ENCODE data around the gene THSD7A. TPM values are rescaled to one million over a fixed set of nuclear protein-coding genes. Genes with fewer than 3 reads are reported as not detected.

The THSD7A gene
- total RNA-seq, 1 experiment from 2014 or later = 0.64 TPM

DNA sequence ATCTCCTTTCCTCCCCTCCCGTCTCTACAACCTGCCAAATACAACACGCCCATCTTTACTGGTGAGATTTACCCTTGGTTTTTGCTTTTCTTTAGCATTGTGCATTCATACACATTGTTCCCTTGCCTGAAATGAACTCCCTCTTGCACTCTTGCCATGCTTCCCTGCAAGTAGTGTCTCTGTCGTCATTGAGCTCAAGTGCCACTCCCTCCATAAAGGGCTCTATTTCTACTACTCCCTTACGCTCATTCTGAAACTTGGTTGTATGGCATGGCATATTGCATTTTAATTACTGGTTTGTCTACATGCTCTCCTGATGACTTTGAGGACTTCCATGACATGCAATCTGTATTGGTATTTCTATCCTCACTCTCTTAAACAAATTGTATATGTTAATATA, 242.7 kb downstream of the THSD7A start:
- BruUV-seq (replicated peaks) = no TSS peak
- Histone ChIP-seq H3K4me1 (ENCODE audit: insufficient read depth, low read length, poor library complexity, severe bottlenecking) (peaks cover 14% of the 10 kb centered on the region), H3K27me3 (replicated peaks; ENCODE audit: insufficient read depth, low read depth, low read length, poor library complexity) (no peaks in the 10 kb centered on the region), H3K9me3 (ENCODE audit: low read depth, low read length, poor library complexity, severe bottlenecking) (no peaks in the 10 kb centered on the region), H3K36me3 (ENCODE audit: insufficient read depth, low read length, poor library complexity, severe bottlenecking) (no peaks in the 10 kb centered on the region), H3K4me3 (ENCODE audit: low read depth, low read length, poor library complexity, severe bottlenecking) (no peak overlapping the region), H3K27ac (ENCODE audit: low read depth, low read length, poor library complexity, severe bottlenecking) (no peak overlapping the region)
- CTCF ChIA-PET = no interaction called here
- TF ChIP-seq EZH2 (IDR thresholded peaks at IDR 0.05; ENCODE audit: borderline replicate concordance, low read depth, low read length, poor library complexity, severe bottlenecking) (no peak), CTCF (conservative IDR thresholded peaks at IDR 0.05; ENCODE audit: low read depth, low read length) (no peak)
- POLR2A ChIA-PET (ENCODE audit: low non-redundant PET) = no interaction called here
- DNase-seq (ENCODE audit: low spot score) = no peak
- intact Hi-C loops (cut with micrococcal nuclease; ENCODE audit: unreplicated experiment) = no loop called here

DNA sequence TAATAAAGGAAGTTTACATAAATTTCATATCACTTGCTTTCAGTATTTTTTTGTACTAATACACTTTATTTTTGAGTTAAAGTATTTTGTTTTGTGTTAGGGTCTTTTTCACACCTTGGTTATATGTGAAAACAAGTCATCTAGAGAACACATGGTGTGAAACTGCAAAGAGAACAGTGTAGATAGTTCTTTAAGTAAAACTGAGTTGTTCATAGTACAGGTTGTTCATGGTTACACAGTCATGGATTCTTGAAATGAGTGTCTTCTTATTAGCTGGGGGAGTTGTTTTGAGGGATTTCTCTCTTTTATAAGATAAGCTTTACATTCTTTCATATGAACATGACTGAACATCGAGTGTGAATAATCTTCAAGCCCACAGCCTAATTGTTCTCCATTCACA, 244.2 kb downstream of the THSD7A start:
- Histone ChIP-seq H3K9me3 (ENCODE audit: low read depth, low read length, poor library complexity, severe bottlenecking) (no peaks in the 10 kb centered on the region), H3K4me1 (ENCODE audit: insufficient read depth, low read length, poor library complexity, severe bottlenecking) (peaks cover 14% of the 10 kb centered on the region), H3K36me3 (ENCODE audit: insufficient read depth, low read length, poor library complexity, severe bottlenecking) (no peaks in the 10 kb centered on the region), H3K4me3 (ENCODE audit: low read depth, low read length, poor library complexity, severe bottlenecking) (no peak overlapping the region), H3K27me3 (replicated peaks; ENCODE audit: insufficient read depth, low read depth, low read length, poor library complexity) (no peaks in the 10 kb centered on the region), H3K27ac (ENCODE audit: low read depth, low read length, poor library complexity, severe bottlenecking) (no peak overlapping the region)
- BruUV-seq (replicated peaks) = no TSS peak
- DNase-seq (ENCODE audit: low spot score) = no peak
- ChIA-PET POLR2A (ENCODE audit: low non-redundant PET) (no interaction called here), CTCF (no interaction called here)
- TF ChIP-seq EZH2 (IDR thresholded peaks at IDR 0.05; ENCODE audit: borderline replicate concordance, low read depth, low read length, poor library complexity, severe bottlenecking) (no peak), CTCF (conservative IDR thresholded peaks at IDR 0.05; ENCODE audit: low read depth, low read length) (no peak)
- intact Hi-C loops (cut with micrococcal nuclease; ENCODE audit: unreplicated experiment) = no loop called here

GRCh38 chr7:11587048-11587447, 244.9 kb downstream of the THSD7A start:
- ChIA-PET POLR2A (ENCODE audit: low non-redundant PET) (no interaction called here), CTCF (no interaction called here)
- H3K27ac ChIP-seq (ENCODE audit: low read depth, low read length, poor library complexity, severe bottlenecking) = no peak overlapping the region
- intact Hi-C loops (cut with micrococcal nuclease; ENCODE audit: unreplicated experiment) = no loop called here
- DNase-seq (ENCODE audit: low spot score) = no peak
- peaks cover 9% of the 10 kb centered on the region for H3K4me1 ChIP-seq (ENCODE audit: insufficient read depth, low read length, poor library complexity, severe bottlenecking)
- H3K36me3 ChIP-seq (ENCODE audit: insufficient read depth, low read length, poor library complexity, severe bottlenecking) = no peaks in the 10 kb centered on the region
- no peaks in the 10 kb centered on the region for H3K27me3 ChIP-seq (replicated peaks; ENCODE audit: insufficient read depth, low read depth, low read length, poor library complexity)
- H3K9me3 ChIP-seq (ENCODE audit: low read depth, low read length, poor library complexity, severe bottlenecking) = no peaks in the 10 kb centered on the region
- no peak for TF ChIP-seq CTCF (conservative IDR thresholded peaks at IDR 0.05; ENCODE audit: low read depth, low read length)
- TF ChIP-seq EZH2 (IDR thresholded peaks at IDR 0.05; ENCODE audit: borderline replicate concordance, low read depth, low read length, poor library complexity, severe bottlenecking) = no peak
- H3K4me3 ChIP-seq (ENCODE audit: low read depth, low read length, poor library complexity, severe bottlenecking) = no peak overlapping the region
- no TSS peak for BruUV-seq (replicated peaks)
